Pancreas (tissue), 10 donors: ENCODE results near the gene CA9. TPM values are rescaled to one million over a fixed set of nuclear protein-coding genes. Genes with fewer than 3 reads are reported as not detected.
A peak's percentile ranks its signal among the peaks of the same experiment; 100 is the strongest.

Experiments used
- ATAC-seq, 4 donors: fragments of 200-7000 bp; cut with Tn5 transposase; one replicate each; pipeline versions ENCODE4 v1.8.0 to v1.9.1; 2020; ENCODE audit warnings: mild to moderate bottlenecking in 4 of 4, moderate library complexity in 4 of 4
- DNase-seq, 6 donors: peaks; one replicate each; pipeline ENCODE4 v3.0.0-alpha.2; 2020
- FAIRE-seq: peaks from 2 replicates; lab custom pipeline; 2012; peaks lifted over from hg19 to GRCh38; lab: Jason Lieb, UNC
- H3K27ac ChIP-seq, 4 donors: fragments of 200-600 bp; sonication (generic); 1 replicate in 3 of 4; 2 replicates in 1 of 4; pipeline versions ENCODE4 v1.5.0 to v1.8.0; 2020
- H3K27me3 ChIP-seq, 4 donors: fragments of 200-600 bp; one replicate each; pipeline ENCODE4 v1.8.0; 2021
- H3K36me3 ChIP-seq, 3 donors: fragments of 200-600 bp; sonication (generic) in 1 of 3; one replicate each; pipeline versions ENCODE4 v1.5.0 to v1.8.0; 2020 to 2021
- H3K4me1 ChIP-seq, 3 donors: fragments of 200-600 bp; one replicate each; pipeline ENCODE4 v1.8.0; 2021
- H3K4me3 ChIP-seq, 4 donors: fragments of 200-600 bp; sonication (generic) in 2 of 4; one replicate each; pipeline versions ENCODE4 v1.5.0 to v1.8.0; 2020 to 2021
- H3K9me3 ChIP-seq, 4 donors: fragments of 200-600 bp; one replicate each; pipeline ENCODE4 v1.8.0; 2021
- CTCF ChIP-seq, 4 donors: fragments of 200-600 bp; sonication (generic) in 3 of 4; IDR thresholded peaks; one replicate each; pipeline versions ENCODE4 v1.5.0 to v1.8.0; 2021; ENCODE audit warnings: antibody characterized with exemption in 4 of 4
- WGBS, 2 donors: extraction: QIAGEN DNeasy Blood & Tissue Kit; methylation state at CpG; one replicate each; pipeline ENCODE4 v1.1.7; 2013; 5-methylcytosine and 5-hydroxymethylcytosine counted together
- intact Hi-C, 3 donors: fragments of 100-400 bp; cut with DNase I; formaldehyde crosslinking; loops; one replicate each; pipeline versions ENCODE4 v1.11.1 to v1.14.2; 2022
- polyA plus RNA-seq, 2 donors: library from polyadenylated mRNA; stranded (reverse); fragments of 200-250 nt; gene quantifications; one replicate each; pipeline ENCODE4 v1.2.3, GENCODE V29; 2013
- total RNA-seq, 6 donors: library from RNA; stranded (reverse); fragmentation: NEBNext Ultra II Directional in 4 of 6; extraction: Animal tissue kit (Norgen Biotek cat#: 25700) in 4 of 6; gene quantifications; one replicate each; pipeline versions ENCODE4 v1.2.1 to v1.2.4, GENCODE V29; 2021 to 2023
- donor health status: healthy with polysubstance abuse.
- donor health status: DM: no; HTN: no; CAD: no; lungs with moderate emphysema.
- donor health status: DM: no; HTN: no; CAD: no.
- donor health status: control.
- donor health status: control.
- donor health status: Bipolar disorder and iron deficiency.
- donor health status: DM: yes; HTN: yes; CAD: no.
- donor health status: DM: no; HTN: no; CAD: no.
- donor health status: DM: no; HTN: no; CAD: no.
- donor health status: DM: yes; HTN: yes; CAD: no.

CA9 gene
- total and polyA plus RNA-seq, 8 donors = 1.2 to 75.6 (median 7.9) TPM

DNA sequence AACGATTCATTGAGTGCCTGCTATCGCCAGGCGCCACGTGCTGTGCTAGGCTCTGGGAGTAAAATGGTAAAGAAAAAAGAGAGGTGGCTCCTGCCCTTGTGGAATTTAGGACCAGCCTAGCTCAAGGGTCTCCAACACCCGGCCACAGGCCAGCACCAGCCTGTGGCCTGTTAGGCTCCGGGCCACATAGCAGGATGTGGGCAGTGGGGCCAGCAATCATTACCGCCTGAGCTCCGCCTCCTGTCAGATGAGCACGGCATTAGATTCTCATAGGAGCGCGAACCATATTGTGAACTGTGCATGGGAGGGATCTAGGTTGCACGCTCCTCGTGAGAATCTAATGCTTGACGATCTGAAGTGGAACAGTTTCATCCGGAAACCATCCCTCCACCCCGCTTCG is 17.4 kb upstream of the CA9 start:
- WGBS, 2 donors = 83 to 85% methylated on average over 17 of the region's 17 CpGs
- H3K4me1 ChIP-seq = peaks cover 20 to 41% (median 23%) of the 10 kb centered on the region in 3 donors
- intact Hi-C loops = no loop called here
- H3K36me3 ChIP-seq = no peaks in the 10 kb centered on the region
- no peaks in the 10 kb centered on the region for H3K27me3 ChIP-seq
- no peak overlapping the region for H3K4me3 ChIP-seq
- DNase-seq = no peak
- no peak overlapping the region for H3K27ac ChIP-seq
- FAIRE-seq = no peak
- no peak for TF ChIP-seq CTCF (IDR thresholded peaks at IDR 0.05)
- H3K9me3 ChIP-seq = no peaks in the 10 kb centered on the region
- ATAC-seq = no peak

DNA sequence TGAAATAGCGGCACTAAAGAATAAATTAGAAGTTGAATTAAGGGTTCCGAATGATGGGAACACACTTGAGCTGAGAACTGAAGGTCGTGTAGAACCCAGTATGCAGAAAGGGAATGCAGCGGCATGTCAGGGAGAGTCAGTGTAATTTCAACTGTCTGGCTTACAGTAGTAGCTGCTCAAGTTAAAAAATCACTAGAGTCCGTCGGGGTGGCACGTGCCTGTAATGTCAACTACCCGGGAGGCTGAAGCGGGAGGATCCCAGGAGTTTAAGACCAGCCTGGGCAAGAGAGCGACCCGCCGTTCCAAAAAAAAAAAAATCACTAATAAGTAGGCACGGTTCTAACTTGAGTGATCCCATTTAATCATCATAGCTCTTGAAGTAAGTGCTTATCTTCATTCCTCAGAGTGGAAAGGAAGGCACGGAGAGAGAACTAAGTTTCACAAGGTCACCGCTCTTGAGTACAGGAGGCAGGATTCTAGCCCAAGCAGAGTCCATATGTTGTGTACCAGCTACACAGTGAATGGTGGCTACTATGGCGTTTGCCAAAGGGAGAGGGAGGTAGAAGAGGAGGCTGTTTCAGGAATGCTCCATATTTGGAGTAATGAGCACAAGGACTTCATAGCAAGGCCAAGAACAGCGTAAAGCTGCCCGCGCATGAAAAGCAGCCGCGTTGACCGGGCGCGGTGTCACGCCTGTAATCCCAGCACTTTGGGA is 16.7 kb upstream of the CA9 start:
- FAIRE-seq (no peak), DNase-seq (no peak), ATAC-seq (peak; percentile 2 to 25 (median 12))
- 23% methylated on average over 25 of the region's 25 CpGs for WGBS, 2 donors
- H3K27ac ChIP-seq = peak overlapping the region; percentile 94 to 100 (median 100)
- H3K4me3 ChIP-seq = peak overlapping the region in 2 of 4 donors; percentile 37 to 97
- H3K27me3 ChIP-seq = no peaks in the 10 kb centered on the region
- no peak for TF ChIP-seq CTCF (IDR thresholded peaks at IDR 0.05)
- H3K4me1 ChIP-seq = peaks cover 21 to 40% (median 29%) of the 10 kb centered on the region in 3 donors
- no peaks in the 10 kb centered on the region for H3K36me3 ChIP-seq
- intact Hi-C loops = no loop called here
- H3K9me3 ChIP-seq = no peaks in the 10 kb centered on the region

- Histone ChIP-seq H3K4me1 (peaks cover 21 to 34% (median 29%) of the 10 kb centered on the region in 3 donors), H3K4me3 (peak within 1 kb of the TSS; percentile 76 to 97 (median 90)), H3K36me3 (no peaks in the 10 kb centered on the region), H3K27ac (peak within 1 kb of the TSS; percentile 94 to 100 (median 100)), H3K9me3 (no peaks in the 10 kb centered on the region), H3K27me3 (no peaks in the 10 kb centered on the region)
- 0% methylated on average over 42 of the region's 42 CpGs for WGBS, 2 donors
- DNase-seq (peak; percentile 92 to 99 (median 98)), FAIRE-seq (peak; percentile 83), ATAC-seq (peak; percentile 89 to 92 (median 90))
- TF ChIP-seq CTCF (IDR thresholded peaks at IDR 0.05) = peak in 2 of 4 donors; percentile 21 to 46
- intact Hi-C loops = no loop called here
These were observed 16.1 kb upstream of the CA9 start, which contains the start of gene RMRP for GRCh38 chr9:35657546-35658136. TSS of gene RMRP (minus strand) at chr9:35658019.

DNA sequence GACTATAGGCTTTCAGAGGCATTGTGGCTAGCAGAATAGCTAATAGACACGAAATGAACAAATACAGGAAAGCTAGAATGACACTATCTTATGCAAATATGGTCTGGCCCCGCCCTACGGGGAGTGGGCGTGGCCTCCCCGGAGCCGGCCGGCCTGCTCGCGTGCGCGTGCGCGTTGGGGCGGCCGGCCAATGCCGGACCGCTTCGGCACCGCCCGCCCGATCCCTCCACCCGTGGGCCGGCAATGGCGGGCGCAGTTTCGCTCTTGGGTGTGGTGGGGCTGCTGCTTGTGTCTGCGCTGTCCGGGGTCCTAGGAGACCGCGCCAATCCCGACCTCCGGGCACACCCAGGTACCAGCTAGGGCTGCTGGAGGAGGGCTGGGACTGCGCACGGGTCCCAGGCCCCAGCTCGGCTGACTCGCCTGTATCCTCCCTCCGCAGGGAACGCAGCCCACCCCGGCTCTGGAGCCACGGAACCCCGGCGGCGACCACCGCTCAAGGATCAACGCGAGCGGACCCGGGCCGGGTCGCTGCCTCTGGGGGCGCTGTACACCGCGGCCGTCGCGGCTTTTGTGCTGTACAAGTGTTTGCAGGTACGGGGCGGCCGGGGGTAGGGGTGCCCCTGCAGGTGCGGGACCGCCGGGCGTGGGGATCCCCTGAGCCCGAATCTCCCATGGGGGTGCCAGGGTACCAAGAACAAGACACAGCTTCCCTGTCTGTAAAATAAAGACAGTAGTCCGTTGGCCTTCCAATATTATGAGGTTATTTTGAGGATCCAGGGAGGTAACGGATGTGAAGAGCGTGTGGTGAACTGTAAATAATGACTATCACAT is 15.4 kb upstream of the CA9 start, which contains the start of gene CCDC107:
CCDC107 (plus strand) TSS at position 156 of the 831 bp plus-strand sequence; CDS start at position 244, 88 bp downstream.
- ATAC-seq = peak; percentile 79 to 89 (median 82)
- DNase-seq = peak; percentile 79 to 95 (median 92)
- no peak for FAIRE-seq
- no peaks in the 10 kb centered on the region for H3K36me3 ChIP-seq
- intact Hi-C loops = no loop called here
- TF ChIP-seq CTCF (IDR thresholded peaks at IDR 0.05) = peak; percentile 35 to 56 (median 42)
- H3K4me1 ChIP-seq = peaks cover 21 to 29% (median 29%) of the 10 kb centered on the region in 3 donors
- no peaks in the 10 kb centered on the region for H3K27me3 ChIP-seq
- H3K9me3 ChIP-seq = no peaks in the 10 kb centered on the region
- 0 to 1% methylated on average over 67 of the region's 67 CpGs for WGBS, 2 donors
- peak within 1 kb of the TSS; percentile 94 to 100 (median 100) for H3K27ac ChIP-seq
- H3K4me3 ChIP-seq = peak within 1 kb of the TSS; percentile 76 to 97 (median 90)
